ENCODE measurements around the gene TMEM8B. TPM values are rescaled to one million over a fixed set of nuclear protein-coding genes. Genes with fewer than 3 reads are reported as not detected.

TMEM8B gene
- total and polyA plus RNA-seq, 10 donors = 2.9 to 9.8 (median 6.2) TPM

DNA sequence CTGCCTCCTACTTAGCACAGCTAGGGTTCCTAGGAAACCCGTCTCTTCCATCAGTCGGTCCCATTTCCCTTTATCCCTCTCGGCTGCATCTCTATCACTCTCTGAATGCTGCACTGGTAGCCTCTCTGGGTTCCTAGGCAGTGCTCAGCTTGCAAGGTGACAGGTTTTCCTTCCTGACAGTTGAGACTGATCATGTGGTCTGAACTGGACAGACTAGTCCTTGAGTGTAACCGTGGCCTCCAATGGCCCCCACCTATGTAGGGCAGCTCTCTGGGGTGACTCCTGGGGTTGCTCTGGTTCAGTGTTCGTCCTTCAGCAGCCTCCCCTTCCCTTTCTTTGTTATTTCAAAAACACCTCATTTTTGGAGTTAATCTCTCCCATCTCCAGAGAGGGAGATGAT lies 3.8 kb downstream of the TMEM8B start:
- WGBS, 5 donors = 74 to 85% (median 76%) methylated on average over 5 of the region's 5 CpGs
- no peaks in the 10 kb centered on the region for H3K9me3 ChIP-seq
- H3K36me3 ChIP-seq = no peaks in the 10 kb centered on the region
- no peaks in the 10 kb centered on the region for H3K27me3 ChIP-seq (replicated peaks in 1 of 7)
- intact Hi-C loops (cut with DNase I; ENCODE audit: low total_unique reads) = no loop called here
- peaks cover 14 to 71% (median 43%) of the 10 kb centered on the region in 6 donors for H3K4me1 ChIP-seq
- TF ChIP-seq POLR2A (IDR thresholded peaks at IDR 0.05) = no peak
- TF ChIP-seq, protein P1, sequence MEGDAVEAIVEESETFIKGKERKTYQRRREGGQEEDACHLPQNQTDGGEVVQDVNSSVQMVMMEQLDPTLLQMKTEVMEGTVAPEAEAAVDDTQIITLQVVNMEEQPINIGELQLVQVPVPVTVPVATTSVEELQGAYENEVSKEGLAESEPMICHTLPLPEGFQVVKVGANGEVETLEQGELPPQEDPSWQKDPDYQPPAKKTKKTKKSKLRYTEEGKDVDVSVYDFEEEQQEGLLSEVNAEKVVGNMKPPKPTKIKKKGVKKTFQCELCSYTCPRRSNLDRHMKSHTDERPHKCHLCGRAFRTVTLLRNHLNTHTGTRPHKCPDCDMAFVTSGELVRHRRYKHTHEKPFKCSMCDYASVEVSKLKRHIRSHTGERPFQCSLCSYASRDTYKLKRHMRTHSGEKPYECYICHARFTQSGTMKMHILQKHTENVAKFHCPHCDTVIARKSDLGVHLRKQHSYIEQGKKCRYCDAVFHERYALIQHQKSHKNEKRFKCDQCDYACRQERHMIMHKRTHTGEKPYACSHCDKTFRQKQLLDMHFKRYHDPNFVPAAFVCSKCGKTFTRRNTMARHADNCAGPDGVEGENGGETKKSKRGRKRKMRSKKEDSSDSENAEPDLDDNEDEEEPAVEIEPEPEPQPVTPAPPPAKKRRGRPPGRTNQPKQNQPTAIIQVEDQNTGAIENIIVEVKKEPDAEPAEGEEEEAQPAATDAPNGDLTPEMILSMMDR (IDR thresholded peaks at IDR 0.05 in 8 of 11, conservative IDR thresholded peaks at IDR 0.05 in 3 of 11) = no peak
- no peak for TF ChIP-seq POLR2AphosphoS5 (IDR thresholded peaks at IDR 0.05)
- H3K4me3 ChIP-seq = no peak overlapping the region
- DNase-seq = no peak
- H3K27ac ChIP-seq = peak overlapping the region in 1 of 8 donors; percentile 65

DNA sequence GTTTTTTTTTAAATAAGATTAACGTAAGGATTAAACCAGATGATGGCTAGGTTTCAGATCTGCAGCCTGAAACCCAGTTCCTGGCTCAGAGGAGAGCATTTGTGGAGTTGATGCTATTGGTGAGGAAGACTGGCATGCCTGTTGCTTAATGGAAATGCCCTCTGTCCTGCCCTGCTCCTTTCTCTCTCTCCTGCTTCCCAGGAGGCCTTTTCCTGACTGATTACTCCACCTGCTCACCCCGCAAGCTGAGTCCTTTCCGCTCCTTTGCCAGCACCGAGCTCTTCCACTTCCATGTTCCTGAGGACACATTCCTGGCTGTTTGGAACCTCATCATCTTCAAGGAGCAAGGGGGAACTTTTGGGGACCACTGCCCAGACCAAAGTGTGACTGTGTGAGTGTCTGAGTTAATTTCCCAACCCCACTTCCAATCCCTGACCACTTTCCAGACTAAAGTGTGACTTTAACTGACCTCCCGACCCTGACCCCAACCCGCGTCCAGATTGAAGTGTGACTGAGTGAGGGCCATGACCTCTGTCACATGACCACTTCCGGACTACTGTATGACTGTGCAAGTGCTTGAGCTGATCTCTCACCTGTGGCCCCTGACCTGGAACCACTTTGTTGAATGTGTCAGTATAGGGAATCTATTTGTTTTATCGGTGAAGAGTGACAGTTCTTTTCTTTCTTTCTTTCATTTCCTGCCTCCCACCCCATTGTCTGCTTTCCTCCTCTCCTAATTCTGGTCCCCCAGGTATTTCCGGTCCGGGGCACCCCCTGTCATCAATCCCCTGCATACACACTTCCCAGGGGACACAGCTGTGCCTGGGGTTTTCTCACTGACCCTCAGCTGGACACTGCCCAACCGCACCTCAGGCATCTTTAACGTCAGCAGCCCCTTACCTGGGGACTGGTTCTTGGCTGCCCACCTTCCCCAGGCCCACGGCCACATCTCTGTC lies 5.5 kb downstream of the TMEM8B start:
- intact Hi-C loops (cut with DNase I; ENCODE audit: low total_unique reads) = no loop called here
- no peak for DNase-seq
- Histone ChIP-seq H3K4me1 (peaks cover 11 to 59% (median 37%) of the 10 kb centered on the region in 6 donors), H3K27me3 (replicated peaks in 1 of 7) (no peaks in the 10 kb centered on the region), H3K27ac (peak overlapping the region in 3 of 8 donors; percentile 22 to 30 (median 23)), H3K9me3 (no peaks in the 10 kb centered on the region), H3K4me3 (no peak overlapping the region), H3K36me3 (no peaks in the 10 kb centered on the region)
- 77 to 86% (median 80%) methylated on average over 14 of the region's 14 CpGs for WGBS, 5 donors
- TF ChIP-seq, protein P1 (IDR thresholded peaks at IDR 0.05 in 8 of 11, conservative IDR thresholded peaks at IDR 0.05 in 3 of 11) = no peak
- TF ChIP-seq POLR2A (IDR thresholded peaks at IDR 0.05) (no peak), POLR2AphosphoS5 (IDR thresholded peaks at IDR 0.05) (no peak)

DNA sequence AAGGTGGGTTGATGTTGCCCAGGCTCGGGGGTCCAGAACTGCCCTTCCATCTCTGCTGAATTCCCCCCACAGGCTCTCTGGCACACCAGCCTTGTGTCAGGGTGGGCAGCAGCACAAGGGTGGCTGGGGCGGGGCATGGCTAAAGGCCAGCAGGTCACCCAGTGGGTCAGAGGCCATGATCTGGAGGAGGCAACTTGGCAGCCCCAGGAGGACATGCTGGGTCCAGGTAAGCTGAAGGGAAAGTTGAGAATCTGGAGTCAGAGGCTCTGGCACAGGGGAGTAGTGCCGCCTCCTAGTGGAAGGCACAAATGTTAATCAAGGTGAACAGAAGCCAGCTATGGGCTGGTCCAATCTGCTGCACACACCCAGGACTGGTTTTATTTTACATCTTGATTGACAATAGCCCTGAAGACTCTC lies 6.2 kb downstream of the TMEM8B start:
- Histone ChIP-seq H3K4me3 (no peak overlapping the region), H3K9me3 (no peaks in the 10 kb centered on the region), H3K27ac (peak overlapping the region in 1 of 8 donors; percentile 30), H3K27me3 (replicated peaks in 1 of 7) (peaks cover 0 to 6% (median 0%) of the 10 kb centered on the region in 7 donors), H3K4me1 (peaks cover 9 to 59% (median 30%) of the 10 kb centered on the region in 6 donors), H3K36me3 (no peaks in the 10 kb centered on the region)
- TF ChIP-seq POLR2A (IDR thresholded peaks at IDR 0.05) (no peak), POLR2AphosphoS5 (IDR thresholded peaks at IDR 0.05) (no peak)
- TF ChIP-seq, protein P1 (IDR thresholded peaks at IDR 0.05 in 8 of 11, conservative IDR thresholded peaks at IDR 0.05 in 3 of 11) = peak in 1 of 11 experiments; percentile 14
- 84 to 96% (median 94%) methylated on average over 3 of the region's 3 CpGs for WGBS, 5 donors
- intact Hi-C loops (cut with DNase I; ENCODE audit: low total_unique reads) = no loop called here
- no peak for DNase-seq

DNA sequence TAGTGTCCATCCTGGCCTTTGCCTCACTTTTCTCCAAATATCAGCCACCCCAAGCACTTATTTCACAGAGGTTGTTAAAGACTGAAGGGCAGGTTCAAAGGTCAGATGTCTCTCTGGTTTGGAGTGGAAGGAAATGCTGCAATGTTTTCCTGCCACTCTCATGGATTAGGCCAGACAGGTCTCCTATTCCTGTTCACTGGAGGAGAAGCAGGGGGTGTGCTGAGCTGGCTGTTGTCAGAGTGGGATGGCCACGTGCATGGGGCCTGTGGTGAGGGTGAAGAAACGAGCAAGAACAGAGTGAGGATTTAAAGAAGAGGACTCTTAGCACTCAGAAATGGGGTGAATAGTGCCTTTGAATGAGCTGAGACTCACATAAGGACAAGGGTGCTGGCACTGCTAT lies 6.7 kb downstream of the TMEM8B start:
- Histone ChIP-seq H3K4me3 (no peak overlapping the region), H3K27me3 (replicated peaks in 1 of 7) (peaks cover 0 to 12% (median 0%) of the 10 kb centered on the region in 7 donors), H3K9me3 (no peaks in the 10 kb centered on the region), H3K27ac (no peak overlapping the region), H3K4me1 (peaks cover 9 to 55% (median 28%) of the 10 kb centered on the region in 6 donors), H3K36me3 (no peaks in the 10 kb centered on the region)
- intact Hi-C loops (cut with DNase I; ENCODE audit: low total_unique reads) = no loop called here
- WGBS, 5 donors = 45 to 80% (median 64%) methylated on average over 2 of the region's 2 CpGs
- no peak for DNase-seq
- TF ChIP-seq POLR2A (IDR thresholded peaks at IDR 0.05) = no peak
- TF ChIP-seq POLR2AphosphoS5 (IDR thresholded peaks at IDR 0.05) = no peak
- TF ChIP-seq, protein P1 (IDR thresholded peaks at IDR 0.05 in 8 of 11, conservative IDR thresholded peaks at IDR 0.05 in 3 of 11) = no peak
